H9 (cell line): ENCODE measurements around the gene DEAF1. TPM values are rescaled to one million over a fixed set of nuclear protein-coding genes. Genes with fewer than 3 reads are reported as not detected.
A peak's percentile ranks its signal among the peaks of the same experiment; 100 is the strongest.
"Not testable (repeated sequence)": the region's sequence is repeated elsewhere in the genome, so short reads cannot be mapped to it uniquely, and the experiment has no call there.

Experiments
- DNase-seq: peaks from one replicate; pipeline ENCODE4 v3.0.0-alpha.2; 2017
- H2AFZ ChIP-seq: one replicate; pipeline ENCODE4 v1.6.1; 2013; ENCODE audit warnings: mild to moderate bottlenecking, low read length, control low read depth, moderate library complexity
- H2AK5ac ChIP-seq: 2 replicates; pipeline ENCODE4 v1.6.1; 2013; ENCODE audit warnings: low read length, control low read depth, mixed read lengths; ENCODE audit not compliant: insufficient read length
- H2BK120ac ChIP-seq: one replicate; pipeline ENCODE4 v1.6.1; 2013; ENCODE audit warnings: low read depth, mild to moderate bottlenecking, low read length, control low read depth, inconsistent platforms; ENCODE audit not compliant: poor library complexity, severe bottlenecking
- H2BK12ac ChIP-seq: 2 replicates; pipeline ENCODE4 v1.6.1; 2013; ENCODE audit warnings: low read length, control low read depth, mixed read lengths, low read depth; ENCODE audit not compliant: insufficient read length
- H2BK15ac ChIP-seq: 2 replicates; pipeline ENCODE4 v1.6.1; 2013; ENCODE audit warnings: low read depth, low read length, control low read depth
- H2BK20ac ChIP-seq: one replicate; pipeline ENCODE4 v1.6.1; 2013; ENCODE audit warnings: low read depth, mild to moderate bottlenecking, low read length, control low read depth, inconsistent platforms; ENCODE audit not compliant: poor library complexity, severe bottlenecking
- H2BK5ac ChIP-seq: 2 replicates; pipeline ENCODE4 v1.6.1; 2013; ENCODE audit warnings: low read length, control low read depth, mixed read lengths; ENCODE audit not compliant: insufficient read length
- H3K14ac ChIP-seq: 2 replicates; pipeline ENCODE4 v1.6.1; 2013; ENCODE audit warnings: low read length, control low read depth; ENCODE audit not compliant: insufficient read depth
- H3K18ac ChIP-seq: 2 replicates; pipeline ENCODE4 v1.6.1; 2013; ENCODE audit warnings: low read depth, mild to moderate bottlenecking, mixed read lengths, low read length, control low read depth; ENCODE audit not compliant: insufficient read length
- H3K23ac ChIP-seq: 2 replicates; pipeline ENCODE4 v1.6.1; 2013; ENCODE audit warnings: low read length, control low read depth, mixed read lengths, low read depth; ENCODE audit not compliant: insufficient read length
- H3K23me2 ChIP-seq: 2 replicates; pipeline ENCODE4 v1.6.1; 2013; ENCODE audit warnings: low read depth, mild to moderate bottlenecking, mixed read lengths, low read length, control low read depth; ENCODE audit not compliant: insufficient read length, poor library complexity, severe bottlenecking
- H3K27ac ChIP-seq: 2 replicates; pipeline ENCODE4 v1.5.1; 2013; ENCODE audit warnings: low read length, control low read depth, mixed read lengths, low read depth; ENCODE audit not compliant: insufficient read length
- H3K27me3 ChIP-seq: 2 replicates; pipeline ENCODE4 v1.6.1; 2013; ENCODE audit warnings: low read length, control low read depth, inconsistent platforms; ENCODE audit not compliant: insufficient read depth
- H3K4ac ChIP-seq: 2 replicates; pipeline ENCODE4 v1.6.1; 2013; ENCODE audit warnings: low read depth, mild to moderate bottlenecking, control low read depth, inconsistent platforms, low read length, moderate library complexity
- H3K4me1 ChIP-seq: 2 replicates; pipeline ENCODE4 v1.6.1; 2013; ENCODE audit warnings: low read length, control low read depth, inconsistent platforms; ENCODE audit not compliant: insufficient read depth
- H3K4me2 ChIP-seq: 2 replicates; pipeline ENCODE4 v1.6.1; 2013; ENCODE audit warnings: low read length, control low read depth, mixed read lengths; ENCODE audit not compliant: insufficient read length, insufficient read depth
- H3K56ac ChIP-seq: 2 replicates; pipeline ENCODE4 v1.6.1; 2013; ENCODE audit warnings: low read depth, mild to moderate bottlenecking, mixed read lengths, low read length, control low read depth; ENCODE audit not compliant: insufficient read length
- H3K79me1 ChIP-seq: 2 replicates; pipeline ENCODE4 v1.6.1; 2013; ENCODE audit warnings: low read depth, mild to moderate bottlenecking, moderate library complexity, low read length, control low read depth, inconsistent platforms; ENCODE audit not compliant: insufficient read depth, poor library complexity, severe bottlenecking
- H3K79me2 ChIP-seq: 2 replicates; pipeline ENCODE4 v1.6.1; 2013; ENCODE audit warnings: low read length, control low read depth, inconsistent platforms; ENCODE audit not compliant: insufficient read depth
- H3K9ac ChIP-seq: 2 replicates; pipeline ENCODE4 v1.6.1; 2013; ENCODE audit warnings: low read length, control low read depth, mixed read lengths; ENCODE audit not compliant: insufficient read length; ENCODE audit errors: extremely low read depth
- H3K9me3 ChIP-seq: one replicate; pipeline ENCODE4 v1.6.1; 2013; ENCODE audit warnings: low read depth, low read length, inconsistent platforms; ENCODE audit not compliant: control insufficient read depth
- H3T11ph ChIP-seq: one replicate; pipeline ENCODE4 v1.6.1; 2013; ENCODE audit warnings: mild to moderate bottlenecking, low read length, control low read depth, inconsistent platforms
- H4K20me1 ChIP-seq: one replicate; pipeline ENCODE4 v1.6.1; 2013; ENCODE audit not compliant: control insufficient read depth, insufficient read length, insufficient read depth
- H4K5ac ChIP-seq: 2 replicates; pipeline ENCODE4 v1.6.1; 2013; ENCODE audit warnings: low read depth, mild to moderate bottlenecking, mixed read lengths, low read length, control low read depth; ENCODE audit not compliant: insufficient read length
- H4K8ac ChIP-seq: replicated peaks from 2 replicates; pipeline ENCODE4 v1.6.1; 2013; ENCODE audit warnings: low read length, control low read depth, mixed read lengths, low read depth; ENCODE audit not compliant: insufficient read length
- H4K91ac ChIP-seq: 2 replicates; pipeline ENCODE4 v1.6.1; 2013; ENCODE audit warnings: low read depth, mild to moderate bottlenecking, moderate library complexity, mixed read lengths, low read length, control low read depth; ENCODE audit not compliant: insufficient read length
- H3K27ac Mint-ChIP-seq, 3 experiments: 2 replicates in 2 of 3; 3 replicates in 1 of 3; pipeline ENCODE4 v1.8.0; 2020 to 2021; ENCODE audit warnings: mixed read lengths in 3 of 3, mild to moderate bottlenecking in 1 of 3, moderate library complexity in 1 of 3
- H3K27me3 Mint-ChIP-seq: 2 replicates; pipeline ENCODE4 v1.8.0; 2021; ENCODE audit warnings: low read depth, mild to moderate bottlenecking, moderate library complexity, mixed read lengths
- H3K36me3 Mint-ChIP-seq, 3 experiments: 2 replicates in 2 of 3; 3 replicates in 1 of 3; pipeline ENCODE4 v1.8.0; 2020 to 2021; ENCODE audit warnings: low read depth in 3 of 3, mixed read lengths in 3 of 3; ENCODE audit not compliant: insufficient read depth in 1 of 3
- H3K4me1 Mint-ChIP-seq, 2 experiments: 2 replicates each; pipeline ENCODE4 v1.8.0; 2020; ENCODE audit warnings: mixed read lengths in 2 of 2
- H3K4me3 Mint-ChIP-seq, 2 experiments: 2 replicates in 1 of 2; 3 replicates in 1 of 2; pipeline ENCODE4 v1.8.0; 2020 to 2021; ENCODE audit warnings: mild to moderate bottlenecking in 2 of 2, mixed read lengths in 2 of 2, moderate library complexity in 1 of 2
- H3K9me3 Mint-ChIP-seq, 2 experiments: 2 replicates in 1 of 2; 3 replicates in 1 of 2; pipeline ENCODE4 v1.8.0; 2020; ENCODE audit warnings: mild to moderate bottlenecking in 2 of 2, mixed read lengths in 2 of 2, moderate library complexity in 1 of 2
- WGBS: extraction: QIAGEN DNeasy Blood & Tissue Kit; methylation state at CpG from one replicate; pipeline ENCODE4 v1.1.7; 2013; ENCODE audit warnings: missing lambda C conversion rate, low lambda C conversion rate, mixed read lengths; ENCODE audit not compliant: insufficient read length; ENCODE audit errors: extremely low coverage; 5-methylcytosine and 5-hydroxymethylcytosine counted together
- total RNA-seq: library from RNA; stranded (reverse); gene quantifications from 2 replicates; pipeline ENCODE4 v1.2.1, GENCODE V29; 2021
- TF ChIP-seq, protein P1 (sequence below): fragments of 200-600 bp; sonication (generic); conservative IDR thresholded peaks from 3 replicates; pipeline ENCODE4 v1.8.0; 2021; ENCODE audit warnings: antibody characterized with exemption, mild to moderate bottlenecking

The DEAF1 gene
- total RNA-seq, 1 experiment from 2014 or later: 67.3 TPM

GRCh38 chr11:655036-655726 is 39.8 kb downstream of the DEAF1 start:
- Histone ChIP-seq H2BK5ac (no peak overlapping the region), H3K18ac (no peak overlapping the region), H2AFZ (no peak overlapping the region), H3K27ac (no peak overlapping the region), H2BK20ac (no peak overlapping the region), H3K14ac (no peak overlapping the region), H3K56ac (no peak overlapping the region), H2AK5ac (no peak overlapping the region), H2BK12ac (no peak overlapping the region), H3K4me2 (no peak overlapping the region), H3K9ac (no peak overlapping the region), H4K91ac (no peak overlapping the region), H3K79me2 (no peaks in the 10 kb centered on the region), H2BK120ac (no peak overlapping the region), H3K4me1 (no peaks in the 10 kb centered on the region), H3K79me1 (no peaks in the 10 kb centered on the region), H3T11ph (no peak overlapping the region), H3K23ac (no peak overlapping the region), H3K23me2 (no peaks in the 10 kb centered on the region), H4K20me1 (no peaks in the 10 kb centered on the region), H3K27me3 (no peaks in the 10 kb centered on the region), H4K5ac (no peak overlapping the region), H3K9me3 (no peaks in the 10 kb centered on the region), H2BK15ac (no peak overlapping the region), H4K8ac (no peak overlapping the region), H3K4ac (no peak overlapping the region)
- Mint-ChIP-seq H3K27me3 (no peaks in the 10 kb centered on the region), H3K36me3 (peaks cover 17 to 56% (median 24%) of the 10 kb centered on the region in 3 experiments; a peak in 6 of 7 replicates), H3K9me3 (no peaks in the 10 kb centered on the region), H3K4me3 (no peak overlapping the region), H3K4me1 (no peaks in the 10 kb centered on the region), H3K27ac (peak overlapping the region in 1 of 3 experiments; percentile 53; a peak in 2 of 7 replicates)
- TF ChIP-seq, protein P1, sequence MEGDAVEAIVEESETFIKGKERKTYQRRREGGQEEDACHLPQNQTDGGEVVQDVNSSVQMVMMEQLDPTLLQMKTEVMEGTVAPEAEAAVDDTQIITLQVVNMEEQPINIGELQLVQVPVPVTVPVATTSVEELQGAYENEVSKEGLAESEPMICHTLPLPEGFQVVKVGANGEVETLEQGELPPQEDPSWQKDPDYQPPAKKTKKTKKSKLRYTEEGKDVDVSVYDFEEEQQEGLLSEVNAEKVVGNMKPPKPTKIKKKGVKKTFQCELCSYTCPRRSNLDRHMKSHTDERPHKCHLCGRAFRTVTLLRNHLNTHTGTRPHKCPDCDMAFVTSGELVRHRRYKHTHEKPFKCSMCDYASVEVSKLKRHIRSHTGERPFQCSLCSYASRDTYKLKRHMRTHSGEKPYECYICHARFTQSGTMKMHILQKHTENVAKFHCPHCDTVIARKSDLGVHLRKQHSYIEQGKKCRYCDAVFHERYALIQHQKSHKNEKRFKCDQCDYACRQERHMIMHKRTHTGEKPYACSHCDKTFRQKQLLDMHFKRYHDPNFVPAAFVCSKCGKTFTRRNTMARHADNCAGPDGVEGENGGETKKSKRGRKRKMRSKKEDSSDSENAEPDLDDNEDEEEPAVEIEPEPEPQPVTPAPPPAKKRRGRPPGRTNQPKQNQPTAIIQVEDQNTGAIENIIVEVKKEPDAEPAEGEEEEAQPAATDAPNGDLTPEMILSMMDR: no peak
- no CpG with 5 or more reads among the region's 30 CpGs for WGBS
- no peak for DNase-seq

DNA sequence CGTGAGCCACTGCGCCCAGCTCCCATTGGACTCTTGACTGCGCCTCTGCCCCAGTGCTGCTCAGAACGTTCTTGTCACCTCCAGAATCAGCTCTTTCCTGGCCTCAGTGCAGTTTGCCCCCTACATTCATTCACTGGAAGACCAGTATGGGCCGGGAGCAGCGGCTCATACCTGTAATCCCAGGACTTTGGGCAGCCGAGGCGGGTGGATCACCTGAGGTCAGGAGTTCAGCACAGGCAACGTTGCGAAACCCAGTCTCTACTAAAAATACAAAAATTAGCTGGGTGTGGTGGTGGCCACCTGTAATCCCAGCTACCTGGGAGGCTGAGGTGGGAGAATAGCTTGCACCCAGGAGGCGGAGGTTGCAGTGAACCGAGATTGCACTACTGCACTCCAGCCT is 40.6 kb downstream of the DEAF1 start:
- H3K23ac ChIP-seq, H3T11ph ChIP-seq, H2AFZ ChIP-seq, H4K91ac ChIP-seq, H3K27me3 ChIP-seq, H3K79me2 ChIP-seq, H3K14ac ChIP-seq, H3K27ac Mint-ChIP-seq, H3K9me3 Mint-ChIP-seq, H3K4me2 ChIP-seq, H2AK5ac ChIP-seq, H3K4me1 Mint-ChIP-seq, H3K18ac ChIP-seq, H2BK5ac ChIP-seq, H3K4me1 ChIP-seq, H3K4ac ChIP-seq, H3K23me2 ChIP-seq, DNase-seq, H2BK12ac ChIP-seq, H3K9ac ChIP-seq, H4K20me1 ChIP-seq, H3K27me3 Mint-ChIP-seq, H2BK15ac ChIP-seq, H2BK120ac ChIP-seq, H3K56ac ChIP-seq, H3K79me1 ChIP-seq, H3K27ac ChIP-seq, H4K8ac ChIP-seq, H4K5ac ChIP-seq, H3K9me3 ChIP-seq, H2BK20ac ChIP-seq, H3K4me3 Mint-ChIP-seq: not testable (repeated sequence)
- no CpG with 5 or more reads among the region's 12 CpGs for WGBS
- peaks cover 17 to 55% (median 27%) of the 10 kb centered on the region in 3 experiments for H3K36me3 Mint-ChIP-seq
